HEK293T (cell line): Measurements from ENCODE around the gene IRF2BPL.

Experiments
- CTCF ChIA-PET: fragments of 350-600 bp; formaldehyde crosslinking; extraction: SDS; loops from one replicate; lab custom pipeline; 2021; ENCODE audit warnings: antibody characterized with exemption, inconsistent platforms; lab: Yijun Ruan, JAX
- POLR2A ChIA-PET: fragments of 350-600 bp; formaldehyde crosslinking; extraction: SDS; loops from one replicate; lab custom pipeline; 2020; ENCODE audit warnings: antibody characterized with exemption, inconsistent platforms; lab: Yijun Ruan, JAX
- DNase-seq: peaks from one replicate; pipeline ENCODE4 v3.0.0; 2012; ENCODE audit warnings: mixed read lengths; ENCODE audit errors: extremely low spot score
- ARNT ChIP-seq: fragments of 450-650 bp; IDR thresholded peaks from 2 replicates; pipeline ENCODE4 v1.6.1; 2017; ENCODE audit warnings: mild to moderate bottlenecking
- BHLHE40 ChIP-seq: fragments of 450-650 bp; IDR thresholded peaks from 2 replicates; pipeline ENCODE4 v1.6.1; 2016; ENCODE audit warnings: mild to moderate bottlenecking, moderate library complexity, borderline replicate concordance
- CTBP1 ChIP-seq: fragments of 450-650 bp; IDR thresholded peaks from 2 replicates; pipeline ENCODE4 v1.6.1; 2016; ENCODE audit warnings: borderline replicate concordance
- ELF4 ChIP-seq: fragments of 450-650 bp; IDR thresholded peaks from 2 replicates; pipeline ENCODE4 v1.6.1; 2017; ENCODE audit warnings: antibody characterized with exemption
- FOXA1 ChIP-seq: fragments of 450-650 bp; IDR thresholded peaks from 2 replicates; pipeline ENCODE4 v1.6.1; 2016; ENCODE audit warnings: mild to moderate bottlenecking
- FOXK2 ChIP-seq: fragments of 450-650 bp; IDR thresholded peaks from 2 replicates; pipeline ENCODE4 v1.6.1; 2016; ENCODE audit warnings: mild to moderate bottlenecking
- FOXM1 ChIP-seq: fragments of 450-650 bp; IDR thresholded peaks from 2 replicates; pipeline ENCODE4 v1.6.1; 2017; ENCODE audit warnings: mild to moderate bottlenecking, borderline replicate concordance
- HDGF ChIP-seq: fragments of 450-650 bp; IDR thresholded peaks from 2 replicates; pipeline ENCODE4 v1.6.1; 2017; ENCODE audit warnings: antibody characterized with exemption, borderline replicate concordance
- L3MBTL2 ChIP-seq: fragments of 450-650 bp; conservative IDR thresholded peaks from 2 replicates; pipeline ENCODE4 v1.6.1; 2016; ENCODE audit warnings: mild to moderate bottlenecking
- LEF1 ChIP-seq: fragments of 450-650 bp; IDR thresholded peaks from 2 replicates; pipeline ENCODE4 v1.6.1; 2017; ENCODE audit warnings: mild to moderate bottlenecking, borderline replicate concordance
- NFRKB ChIP-seq: fragments of 450-650 bp; IDR thresholded peaks from 2 replicates; pipeline ENCODE4 v1.6.1; 2016; ENCODE audit warnings: mild to moderate bottlenecking, moderate library complexity
- SP1 ChIP-seq: fragments of 450-650 bp; IDR thresholded peaks from 2 replicates; pipeline ENCODE4 v1.6.1; 2017
- SUZ12 ChIP-seq: fragments of 450-650 bp; IDR thresholded peaks from 2 replicates; pipeline ENCODE4 v1.6.1; 2016; ENCODE audit warnings: mild to moderate bottlenecking
- TARDBP ChIP-seq: fragments of 450-650 bp; IDR thresholded peaks from 2 replicates; pipeline ENCODE4 v1.6.1; 2016
- ZNF384 ChIP-seq: fragments of 450-650 bp; IDR thresholded peaks from 2 replicates; pipeline ENCODE4 v1.6.1; 2016
- TF ChIP-seq, protein P1 (sequence below): fragments of 450-650 bp; IDR thresholded peaks from 2 replicates; pipeline ENCODE4 v1.6.1; 2016

Gene IRF2BPL

DNA sequence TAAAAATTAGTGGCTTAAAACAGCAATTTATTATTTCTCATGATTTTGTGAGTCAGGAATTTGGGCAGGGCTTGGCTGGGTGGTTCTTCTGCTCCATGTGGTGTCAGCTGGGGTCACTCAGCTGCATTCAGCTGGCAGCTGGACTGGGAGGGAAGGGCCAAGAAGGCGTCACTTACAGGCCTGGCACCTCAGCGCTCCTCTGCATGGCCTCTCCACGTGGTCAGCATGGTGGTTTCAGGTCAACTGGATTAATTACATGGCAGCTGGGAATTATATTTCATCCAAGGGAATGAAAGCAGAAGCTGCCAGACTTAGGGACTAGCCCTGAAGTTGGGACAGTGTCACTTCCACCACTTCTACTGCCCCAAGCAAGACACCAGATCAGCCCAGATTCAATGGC lies 27.5 kb upstream of the IRF2BPL start:
- no peak for DNase-seq
- ChIA-PET CTCF (no interaction called here), POLR2A (no interaction called here)
- TF ChIP-seq, protein P1, sequence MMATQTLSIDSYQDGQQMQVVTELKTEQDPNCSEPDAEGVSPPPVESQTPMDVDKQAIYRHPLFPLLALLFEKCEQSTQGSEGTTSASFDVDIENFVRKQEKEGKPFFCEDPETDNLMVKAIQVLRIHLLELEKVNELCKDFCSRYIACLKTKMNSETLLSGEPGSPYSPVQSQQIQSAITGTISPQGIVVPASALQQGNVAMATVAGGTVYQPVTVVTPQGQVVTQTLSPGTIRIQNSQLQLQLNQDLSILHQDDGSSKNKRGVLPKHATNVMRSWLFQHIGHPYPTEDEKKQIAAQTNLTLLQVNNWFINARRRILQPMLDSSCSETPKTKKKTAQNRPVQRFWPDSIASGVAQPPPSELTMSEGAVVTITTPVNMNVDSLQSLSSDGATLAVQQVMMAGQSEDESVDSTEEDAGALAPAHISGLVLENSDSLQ, result no peak
- TF ChIP-seq ZNF384 (no peak), BHLHE40 (no peak), FOXK2 (no peak), SUZ12 (no peak), ARNT (no peak), ELF4 (no peak), CTBP1 (no peak), SP1 (no peak), TARDBP (no peak), HDGF (no peak), LEF1 (no peak), L3MBTL2 (no peak), FOXM1 (no peak), NFRKB (no peak), FOXA1 (no peak)

DNA sequence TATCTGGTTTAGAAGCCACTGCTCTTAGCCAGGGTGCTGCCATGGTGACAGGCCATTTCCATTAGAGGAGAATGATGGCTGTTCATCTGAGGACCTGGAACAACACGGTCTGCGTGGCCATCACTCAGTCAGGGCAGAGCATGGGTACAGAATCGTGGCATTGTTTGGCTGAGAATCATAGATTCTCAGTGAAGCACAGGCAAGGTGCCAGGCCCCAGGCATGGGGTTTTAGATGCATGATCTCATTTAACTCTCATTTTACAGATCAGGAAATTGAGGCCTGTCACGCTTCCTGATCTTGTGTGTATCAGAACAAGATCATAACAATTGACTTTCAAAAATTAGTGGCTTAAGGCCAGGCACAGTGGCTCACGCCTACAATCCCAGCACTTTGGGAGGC lies 26.8 kb upstream of the IRF2BPL start:
- no peak for TF ChIP-seq ZNF384
- no peak for TF ChIP-seq NFRKB
- no peak for TF ChIP-seq ARNT
- DNase-seq, result no peak
- ChIA-PET POLR2A (interaction anchor here (1.2 kb wide), 1 partner anchor 142 kb away, joined by 3 read pairs; no protein-coding TSS in a partner anchor), CTCF (interaction anchor here (0.7 to 2.1 kb wide), 3 partner anchors 15 to 180 kb away, joined by 3 to 7 read pairs (median 3); no protein-coding TSS in a partner anchor)

DNA sequence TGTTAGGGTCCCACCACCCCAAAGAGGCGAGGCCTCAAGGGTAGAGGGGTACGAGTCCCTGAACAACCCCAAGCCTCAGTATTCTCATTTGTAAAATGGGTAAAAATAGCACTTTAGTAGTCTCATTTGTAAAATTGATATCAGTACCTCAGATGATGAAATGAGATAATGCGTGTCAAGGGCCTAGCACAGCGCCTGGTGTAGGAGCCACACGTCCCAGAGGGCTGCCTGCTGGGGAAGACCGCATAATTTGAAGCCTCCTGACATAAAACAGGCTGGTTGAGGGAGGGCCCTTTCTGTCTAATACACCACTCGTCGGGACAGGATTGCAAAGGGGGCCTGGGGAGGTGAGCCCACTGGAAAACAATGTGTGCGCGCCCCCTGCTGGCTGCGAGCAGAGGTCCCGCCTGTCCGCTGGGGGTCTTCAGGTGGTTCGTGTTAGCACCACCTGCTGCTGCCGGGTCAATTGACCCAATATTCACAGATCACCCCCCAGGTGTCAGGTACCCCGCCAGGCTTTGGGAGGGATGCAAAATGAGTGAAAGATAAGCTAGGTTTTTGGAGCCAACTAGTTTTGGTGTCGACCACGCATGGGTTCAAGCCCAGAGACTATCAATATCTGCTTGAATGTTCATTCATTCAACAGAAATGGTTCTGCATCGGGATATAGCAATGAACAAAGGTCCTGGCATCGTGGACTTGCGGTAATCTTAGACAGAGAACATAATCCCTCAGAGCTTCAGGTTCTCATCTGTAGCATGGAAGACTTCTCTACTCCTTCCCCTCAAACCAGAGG lies 24.7 kb upstream of the IRF2BPL start:
- peak; percentile 84 for DNase-seq
- no peak for TF ChIP-seq FOXA1
- TF ChIP-seq FOXM1, result no peak
- TF ChIP-seq, protein P1, result no peak
- no peak for TF ChIP-seq ELF4
- no peak for TF ChIP-seq FOXK2
- TF ChIP-seq BHLHE40, result no peak
- no peak for TF ChIP-seq L3MBTL2
- no peak for TF ChIP-seq HDGF
- TF ChIP-seq TARDBP, result no peak
- TF ChIP-seq ARNT, result no peak
- no peak for TF ChIP-seq ZNF384
- no peak for TF ChIP-seq NFRKB
- no peak for TF ChIP-seq SUZ12
- TF ChIP-seq LEF1, result no peak
- POLR2A ChIA-PET, result interaction anchor here (1.0 to 1.5 kb wide), 2 partner anchors 29 to 92 kb away, joined by 3 to 5 read pairs; no protein-coding TSS in a partner anchor
- CTCF ChIA-PET, result interaction anchor here (0.6 to 2.1 kb wide), 22 partner anchors 9 to 555 kb away, joined by 3 to 9 read pairs (median 3); partner anchors contain the start of gene IRF2BPL

DNA sequence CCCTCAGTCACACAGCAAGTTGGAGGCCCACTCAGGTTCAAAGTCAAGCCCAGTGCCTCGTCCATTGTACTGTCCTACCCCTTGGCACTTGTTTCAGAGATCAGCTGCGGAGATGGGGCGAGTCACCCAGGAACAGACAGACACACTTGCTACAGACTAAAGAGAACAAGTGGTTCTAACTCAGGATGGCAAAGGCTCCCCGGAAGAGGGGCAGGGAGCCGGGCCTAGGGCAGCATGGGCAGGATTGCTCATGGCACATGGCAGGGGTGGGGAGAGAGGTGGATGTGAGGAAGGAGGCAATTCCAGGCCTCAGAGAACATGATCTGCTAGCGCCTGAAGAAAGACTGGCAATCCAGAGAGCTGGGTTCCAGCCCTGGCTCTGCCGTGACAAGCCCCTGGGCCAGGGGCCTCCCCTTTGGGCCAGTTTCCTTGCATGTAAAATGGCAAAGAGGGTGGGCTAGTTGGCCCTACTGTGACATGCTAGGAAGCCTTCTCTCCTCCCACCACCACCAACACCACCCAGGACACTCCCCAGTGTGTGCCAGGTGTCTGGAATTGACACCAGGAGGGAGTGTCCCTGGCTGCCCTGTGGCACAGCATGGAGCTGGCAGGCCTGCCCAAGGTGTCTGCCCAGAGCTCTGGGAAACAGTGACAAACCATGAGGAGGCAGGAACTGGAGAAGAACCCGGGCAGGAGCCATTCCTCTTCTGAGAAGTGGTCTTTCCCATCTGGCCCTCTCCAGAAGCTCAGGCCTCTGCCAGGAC lies 24.0 kb upstream of the IRF2BPL start:
- POLR2A ChIA-PET, result interaction anchor here (1.0 to 1.7 kb wide), 3 partner anchors 24 to 91 kb away, joined by 3 to 8 read pairs (median 5); partner anchors contain the start of gene IRF2BPL
- TF ChIP-seq ARNT, result no peak
- TF ChIP-seq, protein P1, result no peak
- no peak for TF ChIP-seq NFRKB
- TF ChIP-seq LEF1, result no peak
- no peak for TF ChIP-seq FOXM1
- TF ChIP-seq FOXA1, result no peak
- TF ChIP-seq CTBP1, result no peak
- TF ChIP-seq ELF4, result no peak
- TF ChIP-seq TARDBP, result no peak
- no peak for DNase-seq
- CTCF ChIA-PET, result interaction anchor here (0.6 to 1.7 kb wide), 13 partner anchors 8 to 180 kb away, joined by 3 to 9 read pairs (median 4); no protein-coding TSS in a partner anchor

DNA sequence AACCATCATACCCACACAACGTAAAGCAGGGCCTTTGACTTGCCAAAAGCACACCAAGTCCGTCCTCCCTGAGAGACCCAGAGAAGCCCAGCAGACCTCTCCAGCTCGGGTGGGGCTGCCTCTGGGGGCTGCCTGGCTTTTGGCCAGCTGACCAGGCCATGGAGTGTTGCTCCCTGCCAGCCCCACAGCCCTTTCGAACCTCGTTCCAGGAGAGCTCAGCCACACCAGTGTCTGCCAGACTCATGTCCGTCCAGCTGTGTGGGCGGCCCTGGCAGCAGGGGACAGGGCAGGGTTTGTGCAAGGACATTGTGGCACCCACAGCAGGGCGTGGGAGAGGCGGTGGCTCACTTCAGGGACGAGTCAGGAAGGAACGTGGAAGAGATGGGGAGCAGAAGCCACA lies 22.6 kb upstream of the IRF2BPL start:
- ChIA-PET CTCF (interaction anchor here (0.9 to 1.5 kb wide), 2 partner anchors 22 to 138 kb away, joined by 5 to 7 read pairs; no protein-coding TSS in a partner anchor), POLR2A (interaction anchor here (1.0 to 1.7 kb wide), 3 partner anchors 9 to 27 kb away, joined by 3 to 8 read pairs (median 4); partner anchors contain the start of gene IRF2BPL)
- TF ChIP-seq SUZ12 (no peak), L3MBTL2 (no peak), HDGF (no peak), ARNT (no peak), ZNF384 (no peak), SP1 (no peak), ELF4 (no peak), NFRKB (no peak), CTBP1 (no peak), TARDBP (no peak), FOXA1 (no peak), FOXM1 (no peak), FOXK2 (no peak), BHLHE40 (no peak)
- TF ChIP-seq, protein P1, result no peak
- no peak for DNase-seq
